SKM-1 (cell line): ENCODE results near the gene MLPH.

Experiments used
- DNase-seq: peaks from one replicate; lab custom pipeline; 2025; ENCODE audit not compliant: unreplicated experiment; lab: John Stamatoyannopoulos, UW

The MLPH gene

GRCh38 chr2:237478979-237479378 is 8.1 kb upstream of the MLPH start:
- DNase-seq = no peak

- DNase-seq = no peak
Measured at GRCh38 chr2:237479747-237480146, 7.3 kb upstream of the MLPH start.

DNA sequence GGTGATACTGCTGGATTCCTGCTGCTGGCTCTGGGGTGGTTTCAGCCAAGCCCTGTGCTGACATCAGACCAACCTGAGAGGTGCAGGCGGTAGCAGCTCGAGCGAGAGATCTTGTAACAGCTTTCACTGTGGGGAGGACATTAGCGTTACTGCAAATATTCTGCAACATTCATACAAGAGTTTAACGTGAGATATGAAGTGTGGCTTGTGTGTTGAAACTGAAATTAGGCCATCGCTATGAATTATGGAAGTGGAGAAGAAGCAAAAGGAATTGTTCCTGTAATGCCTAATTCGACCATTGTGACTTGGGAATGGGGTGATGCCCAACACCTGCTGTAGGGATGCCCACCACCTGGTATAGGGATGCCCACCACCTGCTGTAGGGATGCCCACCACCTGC is 6.5 kb upstream of the MLPH start:
- DNase-seq = no peak

DNA sequence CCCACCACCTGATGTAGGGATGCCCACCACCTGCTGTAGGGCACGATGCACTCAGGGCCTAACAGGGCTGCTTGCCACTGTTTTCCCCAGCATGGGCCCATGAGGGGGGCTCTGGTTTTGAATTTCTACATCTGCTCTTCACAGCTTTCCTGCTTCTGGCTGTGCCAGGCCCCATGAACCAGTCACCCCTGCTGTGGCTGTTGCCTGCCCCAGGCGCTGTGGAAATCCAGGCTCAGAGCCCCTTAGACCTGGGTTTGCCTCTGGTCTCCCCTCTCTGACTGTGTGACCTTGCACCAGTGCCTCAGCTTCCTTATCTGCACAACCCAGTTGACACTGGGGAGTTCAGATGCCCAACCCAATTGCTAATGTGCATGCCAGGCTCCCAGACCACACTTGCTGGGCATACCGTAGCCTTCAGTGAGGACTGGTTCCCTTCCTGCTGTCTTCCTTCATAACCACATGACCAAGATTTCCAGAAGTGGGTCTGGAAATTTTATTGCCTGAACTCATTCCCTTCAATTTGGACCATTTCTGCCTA is 6.0 kb upstream of the MLPH start:
- DNase-seq = no peak

- no peak for DNase-seq
Measured at GRCh38 chr2:237482485-237482884, 4.6 kb upstream of the MLPH start.

DNA sequence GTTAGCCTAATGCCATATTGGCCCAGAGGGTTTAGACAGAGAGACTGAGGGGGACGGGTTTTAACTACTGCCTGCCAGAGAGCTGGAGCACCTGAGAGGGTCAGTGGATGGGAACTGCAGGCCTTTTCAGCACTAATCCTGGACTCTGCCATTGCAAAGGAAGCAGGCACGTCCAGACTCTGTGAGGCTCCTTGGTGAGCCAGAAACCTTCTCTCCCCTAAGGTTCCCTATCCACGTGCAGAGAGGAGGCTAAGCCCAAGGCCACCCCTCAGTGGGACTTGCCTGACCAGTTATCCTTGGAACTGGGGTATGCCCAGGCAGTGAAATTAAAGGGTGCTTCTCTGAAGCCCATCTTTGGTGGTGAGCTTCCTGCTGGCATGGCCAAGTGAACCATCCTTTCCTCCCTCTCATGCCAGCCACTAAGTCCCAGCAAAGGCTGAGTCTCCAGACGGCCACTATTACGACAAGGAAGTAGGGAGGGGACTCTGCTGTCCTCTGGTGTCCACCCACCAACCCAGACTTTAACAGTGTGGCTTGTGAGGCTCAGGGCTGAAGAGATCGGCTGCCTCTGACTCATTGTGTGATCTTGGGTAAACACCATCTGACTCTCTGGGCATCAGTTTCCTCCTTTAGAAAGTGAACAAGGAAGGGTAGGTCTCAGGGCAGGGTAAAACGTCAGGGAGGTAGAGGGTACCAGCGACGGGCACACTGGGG is 3.9 kb upstream of the MLPH start:
- DNase-seq = no peak

DNA sequence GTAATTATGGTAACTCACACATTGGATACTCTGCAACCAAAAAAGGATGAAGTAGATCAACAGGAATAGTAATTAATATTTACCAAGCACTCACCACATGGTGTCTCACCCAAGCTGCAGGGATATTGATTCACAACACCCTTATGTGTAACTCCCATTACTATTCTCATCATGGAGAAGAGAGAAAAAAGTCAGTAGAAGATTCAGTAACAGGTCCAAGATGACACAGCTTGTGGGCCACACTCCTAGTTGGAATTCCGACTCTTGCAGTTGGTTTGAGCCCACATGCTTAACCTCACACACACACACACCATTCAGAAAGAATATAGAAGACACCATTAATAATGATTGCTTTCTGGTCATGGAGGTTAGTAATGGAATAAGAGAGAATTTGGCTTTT is 1.7 kb upstream of the MLPH start:
- no peak for DNase-seq

GRCh38 chr2:237485844-237486243 is 1.2 kb upstream of the MLPH start:
- no peak for DNase-seq

DNA sequence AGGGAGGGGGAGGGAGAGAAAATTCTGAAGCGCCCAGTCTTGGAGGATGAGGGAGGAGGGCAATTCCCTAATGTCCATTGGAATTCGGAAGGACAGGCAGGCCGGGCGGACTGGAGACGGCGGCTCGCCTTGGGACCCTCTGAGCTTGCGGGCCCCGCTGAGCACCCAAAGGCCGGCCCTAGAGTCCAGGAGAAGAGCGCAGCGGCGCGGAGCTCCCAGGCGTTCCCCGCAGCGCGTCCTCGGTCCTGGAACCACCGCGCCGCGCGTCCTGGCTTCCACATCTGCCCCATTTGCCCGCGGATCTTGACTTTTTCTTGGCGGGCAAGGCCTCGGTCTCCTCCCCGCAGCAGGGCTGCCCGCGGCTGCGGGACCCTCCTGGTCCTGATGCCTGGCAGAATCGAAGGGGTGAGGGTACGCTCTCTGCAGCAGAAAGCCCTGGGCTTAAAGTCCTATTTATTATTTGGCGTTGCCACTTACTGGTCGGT is 675 bp upstream of the MLPH start:
- DNase-seq = no peak

DNA sequence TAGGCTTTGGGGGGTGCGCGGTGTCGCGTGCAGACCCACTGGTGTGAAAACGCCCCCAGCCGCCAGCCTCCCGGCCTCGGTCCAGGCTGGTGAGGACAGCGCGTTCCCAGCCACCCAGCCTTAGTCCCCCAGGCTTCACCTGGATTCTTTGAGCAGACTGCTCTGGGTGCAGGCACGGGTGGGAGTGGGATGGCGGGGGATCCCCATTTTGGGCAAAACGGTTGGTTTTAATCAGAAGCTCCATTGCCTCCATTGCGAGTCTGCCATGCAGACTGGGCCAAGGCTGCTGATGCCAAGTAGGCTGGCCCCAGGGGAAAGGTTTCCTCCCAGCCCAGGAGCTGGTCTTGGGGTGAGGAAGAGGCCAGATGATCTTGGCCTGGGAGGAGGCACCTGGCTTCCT is 445 bp downstream of the MLPH start:
- no peak for DNase-seq

GRCh38 chr2:237488295-237488694 is 1.2 kb downstream of the MLPH start:
- DNase-seq = no peak

GRCh38 chr2:237488901-237489860 is 2.1 kb downstream of the MLPH start:
- no peak for DNase-seq

GRCh38 chr2:237490009-237490711 is 3.1 kb downstream of the MLPH start:
- DNase-seq = no peak

DNA sequence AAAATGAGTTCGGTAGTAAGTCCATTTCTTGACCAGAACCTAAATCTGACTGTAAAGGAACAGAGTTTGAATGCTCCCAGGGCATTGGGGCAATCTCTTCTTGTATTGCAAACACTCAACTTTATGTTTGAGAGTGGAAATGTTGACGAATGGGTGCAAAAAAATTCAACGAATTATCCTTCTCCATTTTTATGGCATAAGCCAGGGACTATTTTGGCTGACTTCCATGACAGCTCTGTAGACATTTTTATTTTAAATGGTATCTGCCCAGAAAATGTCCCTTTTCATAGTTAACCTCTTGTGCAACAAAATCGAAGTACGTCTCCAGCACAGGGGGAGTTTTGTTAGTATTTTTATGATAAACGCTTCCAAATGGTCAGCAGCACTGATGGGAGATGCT is 3.7 kb downstream of the MLPH start:
- no peak for DNase-seq

DNA sequence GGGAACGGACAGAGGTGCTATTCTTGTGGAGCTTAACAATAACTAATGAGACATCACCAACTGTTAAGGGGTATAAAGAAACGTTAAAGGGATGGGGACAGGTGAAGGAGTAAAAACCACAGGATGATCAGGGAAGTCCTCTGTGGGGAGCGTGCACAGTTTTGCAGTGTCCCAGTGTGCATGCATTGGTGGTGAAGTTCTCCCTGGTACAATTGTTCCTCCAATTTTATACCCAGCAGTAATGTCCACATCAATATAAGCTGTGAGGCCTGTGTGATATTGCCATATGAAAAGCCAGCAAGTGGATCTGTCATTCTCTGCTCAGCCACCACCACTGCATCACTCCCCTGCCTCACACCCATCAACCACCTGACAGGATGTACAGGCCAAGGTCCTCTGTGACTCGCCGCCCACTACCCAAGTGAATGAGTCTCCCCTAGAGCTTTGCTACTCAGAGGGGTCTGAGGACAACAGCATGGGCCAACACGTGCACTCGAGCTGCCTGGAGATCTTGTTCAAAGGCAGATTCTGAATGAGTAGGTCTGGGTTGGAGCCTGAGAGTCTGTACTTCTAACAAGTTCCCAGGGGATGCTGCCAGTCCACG is 4.6 kb downstream of the MLPH start:
- DNase-seq = no peak

GRCh38 chr2:237492137-237492890 is 5.3 kb downstream of the MLPH start:
- DNase-seq = no peak

- no peak for DNase-seq
Measured at GRCh38 chr2:237494066-237494465, 7.0 kb downstream of the MLPH start.

- DNase-seq = no peak
Measured at GRCh38 chr2:237495521-237496117, 8.6 kb downstream of the MLPH start.

DNA sequence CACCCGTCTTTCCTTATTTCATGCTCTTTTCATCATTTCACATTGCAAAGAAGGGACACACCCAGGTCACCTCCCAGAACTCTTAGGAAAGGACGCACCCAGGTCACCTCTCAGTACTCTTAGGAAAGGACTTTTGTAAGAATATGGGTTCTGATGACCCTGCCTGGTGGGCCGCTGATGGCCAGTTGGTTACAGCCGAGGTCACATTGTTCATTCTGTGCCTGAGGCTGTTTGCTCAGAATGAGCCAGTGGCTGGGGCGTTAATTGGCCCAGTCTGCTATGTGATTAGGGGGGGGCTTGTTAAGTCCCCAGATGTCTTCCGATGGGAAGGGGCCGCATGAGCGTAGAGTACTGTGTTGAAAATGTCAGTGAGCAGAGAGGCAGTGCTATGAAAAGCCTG is 9.4 kb downstream of the MLPH start:
- DNase-seq = no peak
